HepG2 (cell line): ENCODE results near the gene ABHD11. TPM values are rescaled to one million over a fixed set of nuclear protein-coding genes. Genes with fewer than 3 reads are reported as not detected.

Experiments used
- BORCS8-MEF2B ChIP-seq: sonication (generic); formaldehyde crosslinking; IDR thresholded peaks from 2 replicates; pipeline ENCODE4 v1.8.0; 2022; ENCODE audit warnings: mild to moderate bottlenecking, missing genetic modification reagents
- CBFB ChIP-seq: sonication (generic); formaldehyde crosslinking; IDR thresholded peaks from 2 replicates; pipeline ENCODE4 v1.4.0; 2020; ENCODE audit warnings: missing genetic modification reagents
- FOSL1 ChIP-seq: sonication (generic); formaldehyde crosslinking; IDR thresholded peaks from 2 replicates; pipeline ENCODE4 v1.9.0; 2021; ENCODE audit warnings: missing genetic modification reagents, borderline replicate concordance
- GABPB1 ChIP-seq: IDR thresholded peaks from 2 replicates; pipeline ENCODE4 v1.6.1; 2016; ENCODE audit warnings: mild to moderate bottlenecking, missing genetic modification reagents, moderate library complexity, missing compliant biosample characterization
- HHEX ChIP-seq: IDR thresholded peaks from 2 replicates; pipeline ENCODE4 v1.6.1; 2016; ENCODE audit warnings: control low read depth
- KDM5B ChIP-seq: sonication (generic); formaldehyde crosslinking; IDR thresholded peaks from 2 replicates; pipeline ENCODE4 v1.4.0; 2020; ENCODE audit warnings: missing genetic modification reagents, mild to moderate bottlenecking, borderline replicate concordance
- MED8 ChIP-seq: sonication (generic); formaldehyde crosslinking; IDR thresholded peaks from 2 replicates; pipeline ENCODE4 v1.8.1; 2023; ENCODE audit warnings: mild to moderate bottlenecking, missing genetic modification reagents; ENCODE audit not compliant: insufficient replicate concordance
- MZF1 ChIP-seq: sonication (generic); formaldehyde crosslinking; IDR thresholded peaks from 2 replicates; pipeline ENCODE4 v1.8.1; 2023; ENCODE audit warnings: mild to moderate bottlenecking, missing genetic modification reagents, borderline replicate concordance
- PAF1 ChIP-seq: IDR thresholded peaks from 2 replicates; pipeline ENCODE4 v1.6.1; 2016; ENCODE audit warnings: missing genetic modification reagents, missing compliant biosample characterization
- RBAK ChIP-seq: sonication (generic); formaldehyde crosslinking; IDR thresholded peaks from 2 replicates; pipeline ENCODE4 v1.5.1; 2020; ENCODE audit warnings: mild to moderate bottlenecking, missing genetic modification reagents
- SCMH1 ChIP-seq: sonication (generic); formaldehyde crosslinking; IDR thresholded peaks from 2 replicates; pipeline ENCODE4 v1.9.0; 2021; ENCODE audit warnings: missing genetic modification reagents, mild to moderate bottlenecking, borderline replicate concordance
- SMYD3 ChIP-seq: sonication (generic); formaldehyde crosslinking; IDR thresholded peaks from 2 replicates; pipeline ENCODE4 v1.8.1; 2023; ENCODE audit warnings: mild to moderate bottlenecking, missing genetic modification reagents
- TARDBP ChIP-seq: sonication (generic); formaldehyde crosslinking; IDR thresholded peaks from 2 replicates; pipeline ENCODE4 v1.8.0; 2022; ENCODE audit warnings: mild to moderate bottlenecking, missing genetic modification reagents
- TEAD3 ChIP-seq: optimal IDR thresholded peaks from 2 replicates; pipeline ENCODE3; 2016; ENCODE audit warnings: borderline replicate concordance
- ZNF12 ChIP-seq: sonication (generic); formaldehyde crosslinking; IDR thresholded peaks from 2 replicates; pipeline ENCODE4 v1.5.0; 2020; ENCODE audit warnings: missing genetic modification reagents
- ZNF205 ChIP-seq: IDR thresholded peaks from 2 replicates; pipeline ENCODE4 v1.6.1; 2018; ENCODE audit warnings: missing biosample characterization, missing genetic modification reagents
- ZNF253 ChIP-seq: sonication (generic); formaldehyde crosslinking; IDR thresholded peaks from 2 replicates; pipeline ENCODE4 v1.8.0; 2022; ENCODE audit warnings: mild to moderate bottlenecking, missing genetic modification reagents, borderline replicate concordance
- ZNF33B ChIP-seq: sonication (generic); formaldehyde crosslinking; IDR thresholded peaks from 2 replicates; pipeline ENCODE4 v1.5.1; 2020; ENCODE audit warnings: mild to moderate bottlenecking, missing genetic modification reagents
- ZNF562 ChIP-seq: sonication (generic); formaldehyde crosslinking; IDR thresholded peaks from 2 replicates; pipeline ENCODE4 v1.8.0; 2022; ENCODE audit warnings: missing genetic modification reagents, borderline replicate concordance
- ZNF605 ChIP-seq: sonication (generic); formaldehyde crosslinking; IDR thresholded peaks from 2 replicates; pipeline ENCODE4 v1.8.0; 2022; ENCODE audit warnings: mild to moderate bottlenecking, missing genetic modification reagents
- ZNF672 ChIP-seq: sonication (generic); formaldehyde crosslinking; IDR thresholded peaks from 2 replicates; pipeline ENCODE4 v1.8.1; 2022; ENCODE audit warnings: missing genetic modification reagents
- ZNF674 ChIP-seq: sonication (generic); formaldehyde crosslinking; IDR thresholded peaks from 2 replicates; pipeline ENCODE4 v1.5.0; 2020; ENCODE audit warnings: low read depth, mild to moderate bottlenecking, missing genetic modification reagents
- ZNF724P ChIP-seq: sonication (generic); formaldehyde crosslinking; IDR thresholded peaks from 2 replicates; pipeline ENCODE4 v1.8.0; 2022; ENCODE audit warnings: missing genetic modification reagents, borderline replicate concordance
- ZNF761 ChIP-seq: sonication (generic); formaldehyde crosslinking; conservative IDR thresholded peaks from 2 replicates; pipeline ENCODE4 v1.4.0; 2020; ENCODE audit warnings: mild to moderate bottlenecking, missing genetic modification reagents
- ZNF788 ChIP-seq: sonication (generic); formaldehyde crosslinking; IDR thresholded peaks from 2 replicates; pipeline ENCODE4 v1.5.0; 2020; ENCODE audit warnings: mild to moderate bottlenecking, missing genetic modification reagents, borderline replicate concordance
- ZSCAN30 ChIP-seq: sonication (generic); formaldehyde crosslinking; IDR thresholded peaks from 2 replicates; pipeline ENCODE4 v1.5.0; 2020; ENCODE audit warnings: mild to moderate bottlenecking, missing genetic modification reagents
- polyA plus RNA-seq, 8 experiments: library from polyadenylated mRNA; depleted of rRNA in 3 of 8; stranded (reverse) in 7 of 8; unstranded in 1 of 8; fragments of >200 nt; fragmentation: Illumina TruSeq in 4 of 8; extraction: Trizol in 4 of 8; gene quantifications; 2 replicates each; pipeline versions ENCODE4 v1.2.1 to v1.2.3, GENCODE V29; 2011 to 2016; ENCODE audit warnings: low read depth in 4 of 8, missing spikeins in 1 of 8, mixed read lengths in 1 of 8; ENCODE audit not compliant: insufficient read depth in 1 of 8
- total RNA-seq, 5 experiments: library from RNA; depleted of rRNA; stranded (reverse); fragments of >200 nt; fragmentation: Illumina TruSeq; extraction: Trizol; gene quantifications; 2 replicates each; pipeline ENCODE4 v1.2.3, GENCODE V29; 2016; ENCODE audit warnings: low read depth in 1 of 5
- TF ChIP-seq, protein P1 (sequence below): sonication (generic); formaldehyde crosslinking; conservative IDR thresholded peaks from 2 replicates; pipeline ENCODE4 v1.4.0; 2020; ENCODE audit warnings: missing genetic modification reagents
- TF ChIP-seq, protein P2 (sequence below): sonication (generic); formaldehyde crosslinking; IDR thresholded peaks from 2 replicates; pipeline ENCODE4 v1.5.0; 2020; ENCODE audit warnings: mild to moderate bottlenecking, missing genetic modification reagents
- TF ChIP-seq, protein P3 (sequence below): sonication (generic); formaldehyde crosslinking; IDR thresholded peaks from 2 replicates; pipeline ENCODE4 v1.4.0; 2020; ENCODE audit warnings: missing genetic modification reagents, mild to moderate bottlenecking, borderline replicate concordance

Gene ABHD11
- total and polyA plus RNA-seq, 2 of the 13 experiments (the other 11 are each of a cell fraction or from before 2014, with no cell fraction given) = 7.0 to 8.1 TPM

DNA sequence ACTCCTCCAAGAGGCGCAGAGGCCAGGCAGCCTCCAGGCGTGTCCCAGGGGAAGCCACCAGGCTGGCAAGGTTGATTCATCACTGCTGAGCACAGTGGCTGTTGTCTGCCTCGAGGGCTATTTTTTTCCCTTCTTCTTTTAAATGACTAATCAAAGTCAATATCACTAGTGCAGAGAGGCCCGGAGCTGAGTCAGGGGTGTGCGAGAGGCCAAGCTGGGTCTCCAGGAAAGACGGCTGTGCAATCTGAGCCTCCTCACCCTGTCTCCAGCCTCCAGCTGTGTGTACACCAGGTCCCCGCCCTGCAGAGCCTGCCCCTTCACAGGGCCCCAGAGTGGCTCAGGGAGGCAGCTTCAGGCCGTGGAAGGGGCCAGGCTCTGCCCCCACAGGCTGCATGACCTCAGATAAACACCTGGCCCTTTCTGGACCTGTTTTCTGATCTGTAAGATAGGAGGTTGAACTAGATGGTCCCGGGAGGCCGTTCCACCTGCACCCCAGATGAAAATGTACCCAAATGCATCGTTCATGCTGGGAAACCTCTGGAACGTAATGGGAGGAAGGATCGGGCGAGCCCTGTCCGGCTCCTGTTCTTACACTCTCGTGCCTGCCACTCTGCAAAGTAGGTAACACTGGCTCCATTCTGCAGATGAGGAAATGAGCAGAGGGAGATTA lies 22.8 kb downstream of the ABHD11 start (continued):
- peak; percentile 49; the same call in 1 of the 2 replicates for TF ChIP-seq TARDBP (CRISPR knock-in tag)
- TF ChIP-seq, protein P1, sequence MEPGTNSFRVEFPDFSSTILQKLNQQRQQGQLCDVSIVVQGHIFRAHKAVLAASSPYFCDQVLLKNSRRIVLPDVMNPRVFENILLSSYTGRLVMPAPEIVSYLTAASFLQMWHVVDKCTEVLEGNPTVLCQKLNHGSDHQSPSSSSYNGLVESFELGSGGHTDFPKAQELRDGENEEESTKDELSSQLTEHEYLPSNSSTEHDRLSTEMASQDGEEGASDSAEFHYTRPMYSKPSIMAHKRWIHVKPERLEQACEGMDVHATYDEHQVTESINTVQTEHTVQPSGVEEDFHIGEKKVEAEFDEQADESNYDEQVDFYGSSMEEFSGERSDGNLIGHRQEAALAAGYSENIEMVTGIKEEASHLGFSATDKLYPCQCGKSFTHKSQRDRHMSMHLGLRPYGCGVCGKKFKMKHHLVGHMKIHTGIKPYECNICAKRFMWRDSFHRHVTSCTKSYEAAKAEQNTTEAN (CRISPR knock-in tag) = 0 out of 2 replicates have a peak, but pooled peaks have one; percentile 44
- no peak for TF ChIP-seq ZNF205 (CRISPR knock-in tag)
- TF ChIP-seq HHEX (CRISPR knock-in tag) = no peak
- TF ChIP-seq ZNF788 = peak; percentile 60; the same call in 1 of the 2 replicates
- TF ChIP-seq ZNF562 (CRISPR knock-in tag) = no peak
- TF ChIP-seq FOSL1 = peak; percentile 56; the same call in 1 of the 2 replicates
- TF ChIP-seq ZNF724P (CRISPR knock-in tag) = no peak
- peak; percentile 59; the same call in 1 of the 2 replicates for TF ChIP-seq ZNF12 (CRISPR knock-in tag)
- no peak for TF ChIP-seq RBAK
- TF ChIP-seq PAF1 (CRISPR knock-in tag) = no peak
- no peak for TF ChIP-seq ZNF33B (CRISPR knock-in tag)
- peak; percentile 55 for TF ChIP-seq GABPB1 (CRISPR knock-in tag)
- TF ChIP-seq ZSCAN30 (CRISPR knock-in tag) = no peak
- TF ChIP-seq, protein P2, sequence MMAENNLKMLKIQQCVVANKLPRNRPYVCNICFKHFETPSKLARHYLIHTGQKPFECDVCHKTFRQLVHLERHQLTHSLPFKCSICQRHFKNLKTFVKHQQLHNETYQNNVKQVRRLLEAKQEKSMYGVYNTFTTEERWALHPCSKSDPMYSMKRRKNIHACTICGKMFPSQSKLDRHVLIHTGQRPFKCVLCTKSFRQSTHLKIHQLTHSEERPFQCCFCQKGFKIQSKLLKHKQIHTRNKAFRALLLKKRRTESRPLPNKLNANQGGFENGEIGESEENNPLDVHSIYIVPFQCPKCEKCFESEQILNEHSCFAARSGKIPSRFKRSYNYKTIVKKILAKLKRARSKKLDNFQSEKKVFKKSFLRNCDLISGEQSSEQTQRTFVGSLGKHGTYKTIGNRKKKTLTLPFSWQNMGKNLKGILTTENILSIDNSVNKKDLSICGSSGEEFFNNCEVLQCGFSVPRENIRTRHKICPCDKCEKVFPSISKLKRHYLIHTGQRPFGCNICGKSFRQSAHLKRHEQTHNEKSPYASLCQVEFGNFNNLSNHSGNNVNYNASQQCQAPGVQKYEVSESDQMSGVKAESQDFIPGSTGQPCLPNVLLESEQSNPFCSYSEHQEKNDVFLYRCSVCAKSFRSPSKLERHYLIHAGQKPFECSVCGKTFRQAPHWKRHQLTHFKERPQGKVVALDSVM = peak; percentile 98
- TF ChIP-seq SCMH1 = no peak
- peak; percentile 45 for TF ChIP-seq TEAD3 (CRISPR knock-in tag)
- no peak; the same call in 1 of the 2 replicates for TF ChIP-seq BORCS8-MEF2B (CRISPR knock-in tag)
- TF ChIP-seq ZNF672 = no peak
- no peak for TF ChIP-seq ZNF761 (CRISPR knock-in tag)
- TF ChIP-seq, protein P3, sequence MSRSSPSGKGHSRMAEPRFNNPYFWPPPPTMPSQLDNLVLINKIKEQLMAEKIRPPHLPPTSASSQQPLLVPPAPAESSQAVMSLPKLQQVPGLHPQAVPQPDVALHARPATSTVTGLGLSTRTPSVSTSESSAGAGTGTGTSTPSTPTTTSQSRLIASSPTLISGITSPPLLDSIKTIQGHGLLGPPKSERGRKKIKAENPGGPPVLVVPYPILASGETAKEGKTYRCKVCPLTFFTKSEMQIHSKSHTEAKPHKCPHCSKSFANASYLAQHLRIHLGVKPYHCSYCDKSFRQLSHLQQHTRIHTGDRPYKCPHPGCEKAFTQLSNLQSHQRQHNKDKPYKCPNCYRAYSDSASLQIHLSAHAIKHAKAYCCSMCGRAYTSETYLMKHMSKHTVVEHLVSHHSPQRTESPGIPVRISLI = peak; percentile 61
- TF ChIP-seq SMYD3 (CRISPR knock-in tag) = 0 out of 2 replicates have a peak, but pooled peaks have one; percentile 28
- TF ChIP-seq KDM5B (CRISPR knock-in tag) = no peak
- TF ChIP-seq MED8 (CRISPR knock-in tag) = no peak
- no peak for TF ChIP-seq ZNF253 (CRISPR knock-in tag)
- TF ChIP-seq MZF1 = no peak
- no peak for TF ChIP-seq ZNF605
- TF ChIP-seq ZNF674 = no peak
- TF ChIP-seq CBFB (CRISPR knock-in tag) = no peak
